Activated T-cell treated with anti-CD3 and anti-CD28 coated beads, Interleukin-2, amount 50 U/mL, for 24 hours (primary cell): ENCODE results near the gene RAD51B.

Experiments
- DNase-seq: peaks from one replicate; pipeline ENCODE4 v3.0.0-alpha.2; 2020
- H3K27ac Mint-ChIP-seq: 2 replicates; pipeline ENCODE4 v1.8.0; 2020; ENCODE audit warnings: mild to moderate bottlenecking, mixed read lengths
- H3K27me3 Mint-ChIP-seq: 2 replicates; pipeline ENCODE4 v1.8.0; 2020; ENCODE audit warnings: mixed read lengths
- H3K36me3 Mint-ChIP-seq: 2 replicates; pipeline ENCODE4 v1.8.0; 2020; ENCODE audit warnings: low read depth, mixed read lengths
- H3K4me1 Mint-ChIP-seq: 2 replicates; pipeline ENCODE4 v1.8.0; 2020; ENCODE audit warnings: low read depth, mixed read lengths
- H3K4me3 Mint-ChIP-seq: 2 replicates; pipeline ENCODE4 v1.8.0; 2020; ENCODE audit warnings: mild to moderate bottlenecking, moderate library complexity, mixed read lengths
- H3K9me3 Mint-ChIP-seq: 2 replicates; pipeline ENCODE4 v1.8.0; 2020; ENCODE audit warnings: mixed read lengths

The RAD51B gene

GRCh38 chr14:68553311-68553710 is 733.7 kb downstream of the RAD51B start:
- H3K4me3 Mint-ChIP-seq: no peak overlapping the region
- no peaks in the 10 kb centered on the region for H3K36me3 Mint-ChIP-seq
- H3K4me1 Mint-ChIP-seq: peaks cover 17% of the 10 kb centered on the region
- H3K27me3 Mint-ChIP-seq: no peaks in the 10 kb centered on the region
- H3K27ac Mint-ChIP-seq: no peak overlapping the region
- H3K9me3 Mint-ChIP-seq: no peaks in the 10 kb centered on the region
- DNase-seq: no peak

- H3K27ac Mint-ChIP-seq: no peak overlapping the region
- no peaks in the 10 kb centered on the region for H3K36me3 Mint-ChIP-seq
- H3K27me3 Mint-ChIP-seq: no peaks in the 10 kb centered on the region
- DNase-seq: no peak
- H3K4me3 Mint-ChIP-seq: no peak overlapping the region
- H3K4me1 Mint-ChIP-seq: peaks cover 17% of the 10 kb centered on the region
- no peaks in the 10 kb centered on the region for H3K9me3 Mint-ChIP-seq
Measured at GRCh38 chr14:68554231-68554630, 734.7 kb downstream of the RAD51B start.

GRCh38 chr14:68556253-68556652 is 736.7 kb downstream of the RAD51B start:
- H3K4me3 Mint-ChIP-seq: no peak overlapping the region
- H3K4me1 Mint-ChIP-seq: peaks cover 17% of the 10 kb centered on the region
- no peak overlapping the region for H3K27ac Mint-ChIP-seq
- no peaks in the 10 kb centered on the region for H3K27me3 Mint-ChIP-seq
- H3K9me3 Mint-ChIP-seq: no peaks in the 10 kb centered on the region
- no peaks in the 10 kb centered on the region for H3K36me3 Mint-ChIP-seq
- no peak for DNase-seq

DNA sequence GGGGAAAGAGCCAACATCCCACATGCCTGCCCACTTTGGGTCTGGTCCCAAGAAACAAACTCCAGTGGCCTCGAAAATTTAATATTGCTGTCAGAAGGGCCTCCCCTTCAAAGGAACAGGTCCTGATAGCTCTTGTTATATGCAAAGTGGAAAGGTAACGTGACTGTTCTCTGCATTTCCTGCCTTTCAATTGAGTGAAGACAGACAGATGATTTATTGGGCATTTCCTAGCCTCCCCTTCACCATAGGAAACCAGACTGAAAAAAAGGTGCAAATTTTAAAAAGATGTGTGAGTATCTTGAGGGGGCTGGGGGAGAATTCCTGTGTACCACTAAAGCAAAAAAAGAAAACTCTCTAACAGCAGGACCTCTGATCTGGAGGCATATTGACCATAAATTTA is 738.1 kb downstream of the RAD51B start:
- Mint-ChIP-seq H3K27me3 (no peaks in the 10 kb centered on the region), H3K4me1 (peaks cover 24% of the 10 kb centered on the region), H3K9me3 (no peaks in the 10 kb centered on the region), H3K36me3 (no peaks in the 10 kb centered on the region), H3K27ac (no peak overlapping the region), H3K4me3 (no peak overlapping the region)
- DNase-seq: no peak

DNA sequence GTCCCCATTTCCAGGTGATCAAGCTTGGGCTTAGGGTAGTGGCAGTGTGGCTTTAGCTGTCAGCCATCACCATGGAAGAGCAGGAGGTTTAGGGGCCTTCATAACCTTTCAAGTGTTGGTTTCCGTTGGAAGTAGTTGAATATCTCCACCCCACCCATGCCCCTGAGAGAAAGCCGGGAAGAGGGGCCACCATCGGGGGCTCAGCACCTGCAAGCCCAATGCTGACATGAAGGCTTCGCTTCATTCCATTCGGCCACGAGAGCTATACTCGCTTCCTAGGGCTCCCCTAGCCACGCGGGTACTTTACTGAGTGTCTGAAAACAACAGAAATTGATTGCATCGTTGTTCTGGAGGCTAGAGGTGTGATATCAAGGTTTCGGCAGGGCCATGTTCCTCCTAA is 738.5 kb downstream of the RAD51B start:
- Mint-ChIP-seq H3K9me3 (no peaks in the 10 kb centered on the region), H3K4me3 (no peak overlapping the region), H3K36me3 (no peaks in the 10 kb centered on the region), H3K4me1 (peaks cover 24% of the 10 kb centered on the region), H3K27ac (no peak overlapping the region), H3K27me3 (no peaks in the 10 kb centered on the region)
- DNase-seq: no peak

DNA sequence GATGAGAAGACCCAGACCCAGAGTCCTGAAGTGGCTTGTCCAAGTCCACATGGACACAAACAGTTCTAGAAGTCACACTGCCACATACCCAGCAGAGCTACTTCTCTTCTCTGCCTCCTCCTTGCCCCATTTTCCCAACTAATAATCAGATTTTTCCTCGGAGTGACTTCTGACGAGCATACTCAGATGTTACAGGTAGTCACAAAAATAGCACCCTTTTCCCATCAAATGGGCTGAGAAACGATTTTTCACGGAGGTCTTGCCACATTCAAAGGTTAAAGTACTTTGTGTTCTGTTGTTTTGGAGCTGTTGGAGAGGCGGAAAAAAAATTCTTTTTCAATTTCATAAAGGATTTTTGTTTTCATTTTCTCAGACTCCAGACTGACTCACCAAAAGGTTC is 740.4 kb downstream of the RAD51B start:
- Mint-ChIP-seq H3K4me1 (peaks cover 37% of the 10 kb centered on the region), H3K27ac (no peak overlapping the region), H3K36me3 (no peaks in the 10 kb centered on the region), H3K27me3 (no peaks in the 10 kb centered on the region), H3K9me3 (no peaks in the 10 kb centered on the region), H3K4me3 (no peak overlapping the region)
- no peak for DNase-seq

DNA sequence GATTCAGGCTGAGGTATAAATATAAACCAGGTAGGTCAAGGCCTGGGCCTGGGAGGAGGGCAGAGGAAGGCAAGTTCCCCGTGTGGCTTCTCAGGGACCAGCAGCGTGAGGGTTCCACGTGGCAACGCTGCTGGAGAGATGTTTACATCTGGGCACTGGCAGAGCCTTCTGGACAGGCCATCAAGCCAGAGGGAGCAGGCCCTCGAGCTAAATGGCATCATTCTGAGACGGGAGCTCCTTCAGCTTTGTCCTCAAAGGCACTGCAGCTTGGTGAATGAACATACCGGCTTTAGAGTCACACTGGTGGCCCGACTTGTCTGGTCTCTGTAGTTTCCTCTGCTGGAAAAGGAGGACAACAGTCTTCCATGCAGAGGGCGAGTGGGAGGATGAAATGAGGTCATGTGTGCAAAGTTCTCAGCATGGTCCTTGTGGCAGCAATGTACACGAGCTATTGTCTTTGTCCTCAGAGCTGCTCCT is 742.0 kb downstream of the RAD51B start:
- Mint-ChIP-seq H3K36me3 (no peaks in the 10 kb centered on the region), H3K4me3 (no peak overlapping the region), H3K27ac (no peak overlapping the region), H3K9me3 (no peaks in the 10 kb centered on the region), H3K4me1 (peaks cover 45% of the 10 kb centered on the region), H3K27me3 (no peaks in the 10 kb centered on the region)
- no peak for DNase-seq

DNA sequence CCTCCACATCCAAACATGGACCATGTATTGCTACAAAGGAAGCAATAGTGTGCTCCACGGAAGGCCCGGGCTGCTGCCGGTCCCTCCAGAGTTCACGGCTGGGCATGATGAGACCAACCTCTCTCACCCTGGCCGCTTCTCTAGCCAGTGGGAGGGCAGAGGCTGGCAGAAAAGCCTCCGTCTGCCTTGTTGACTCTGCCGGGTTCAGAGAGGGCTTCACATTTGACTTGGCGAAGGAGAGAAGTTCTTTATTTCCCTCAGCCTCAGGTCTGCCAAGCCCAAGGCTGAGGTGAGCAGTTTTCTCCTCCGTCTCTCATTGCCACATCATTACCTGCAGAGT is 743.3 kb downstream of the RAD51B start:
- Mint-ChIP-seq H3K4me3 (no peak overlapping the region), H3K9me3 (no peaks in the 10 kb centered on the region), H3K27ac (no peak overlapping the region), H3K4me1 (peaks cover 42% of the 10 kb centered on the region), H3K36me3 (no peaks in the 10 kb centered on the region), H3K27me3 (no peaks in the 10 kb centered on the region)
- no peak for DNase-seq

- Mint-ChIP-seq H3K4me1 (peaks cover 42% of the 10 kb centered on the region), H3K27ac (peak overlapping the region; percentile 5)
Measured at GRCh38 chr14:68563251-68564131, 743.9 kb downstream of the RAD51B start.

GRCh38 chr14:68564191-68564825 is 744.7 kb downstream of the RAD51B start:
- H3K9me3 Mint-ChIP-seq: no peaks in the 10 kb centered on the region
- no peak overlapping the region for H3K27ac Mint-ChIP-seq
- no peaks in the 10 kb centered on the region for H3K36me3 Mint-ChIP-seq
- no peaks in the 10 kb centered on the region for H3K27me3 Mint-ChIP-seq
- H3K4me3 Mint-ChIP-seq: no peak overlapping the region
- DNase-seq: no peak
- H3K4me1 Mint-ChIP-seq: peaks cover 42% of the 10 kb centered on the region

More at GRCh38 chr14:68563251-68564131, 743.9 kb downstream of the RAD51B start:
- no peak for DNase-seq
- no peaks in the 10 kb centered on the region for H3K27me3 Mint-ChIP-seq
- H3K4me3 Mint-ChIP-seq: no peak overlapping the region
- H3K9me3 Mint-ChIP-seq: no peaks in the 10 kb centered on the region
- no peaks in the 10 kb centered on the region for H3K36me3 Mint-ChIP-seq

- Mint-ChIP-seq H3K4me3 (no peak overlapping the region), H3K27ac (peak overlapping the region; percentile 5), H3K36me3 (no peaks in the 10 kb centered on the region), H3K4me1 (peaks cover 42% of the 10 kb centered on the region), H3K9me3 (no peaks in the 10 kb centered on the region), H3K27me3 (no peaks in the 10 kb centered on the region)
- DNase-seq: no peak
Measured at GRCh38 chr14:68564826-68565759, 745.5 kb downstream of the RAD51B start.

GRCh38 chr14:68566075-68566474 is 746.5 kb downstream of the RAD51B start:
- Mint-ChIP-seq H3K36me3 (no peaks in the 10 kb centered on the region), H3K27me3 (no peaks in the 10 kb centered on the region), H3K27ac (no peak overlapping the region), H3K4me1 (peaks cover 42% of the 10 kb centered on the region), H3K9me3 (no peaks in the 10 kb centered on the region), H3K4me3 (no peak overlapping the region)
- DNase-seq: no peak

GRCh38 chr14:68568907-68569897 is 749.6 kb downstream of the RAD51B start:
- DNase-seq: no peak
- H3K36me3 Mint-ChIP-seq: no peaks in the 10 kb centered on the region
- H3K4me3 Mint-ChIP-seq: no peak overlapping the region
- peaks cover 19% of the 10 kb centered on the region for H3K4me1 Mint-ChIP-seq
- H3K9me3 Mint-ChIP-seq: no peaks in the 10 kb centered on the region
- no peak overlapping the region for H3K27ac Mint-ChIP-seq
- H3K27me3 Mint-ChIP-seq: no peaks in the 10 kb centered on the region
